GM12864 (cell line): ENCODE measurements around the gene ABCC10.
"Not testable (repeated sequence)": the region's sequence is repeated elsewhere in the genome, so short reads cannot be mapped to it uniquely, and the experiment has no call there.

Experiments
- DNase-seq: peaks from one replicate; pipeline ENCODE4 v3.0.0-alpha.2; 2011; ENCODE audit warnings: low read depth
- H3K4me3 ChIP-seq: 2 replicates; pipeline ENCODE4 v1.5.1; 2011; ENCODE audit warnings: mild to moderate bottlenecking, low read depth, low read length, control low read depth
- TF ChIP-seq, protein P1 (sequence below): IDR thresholded peaks from 2 replicates; pipeline ENCODE4 v1.5.1; 2011; ENCODE audit warnings: low read depth, mild to moderate bottlenecking, moderate library complexity, low read length, control low read depth, inconsistent platforms; ENCODE audit errors: missing control alignments

Gene ABCC10, protein sequence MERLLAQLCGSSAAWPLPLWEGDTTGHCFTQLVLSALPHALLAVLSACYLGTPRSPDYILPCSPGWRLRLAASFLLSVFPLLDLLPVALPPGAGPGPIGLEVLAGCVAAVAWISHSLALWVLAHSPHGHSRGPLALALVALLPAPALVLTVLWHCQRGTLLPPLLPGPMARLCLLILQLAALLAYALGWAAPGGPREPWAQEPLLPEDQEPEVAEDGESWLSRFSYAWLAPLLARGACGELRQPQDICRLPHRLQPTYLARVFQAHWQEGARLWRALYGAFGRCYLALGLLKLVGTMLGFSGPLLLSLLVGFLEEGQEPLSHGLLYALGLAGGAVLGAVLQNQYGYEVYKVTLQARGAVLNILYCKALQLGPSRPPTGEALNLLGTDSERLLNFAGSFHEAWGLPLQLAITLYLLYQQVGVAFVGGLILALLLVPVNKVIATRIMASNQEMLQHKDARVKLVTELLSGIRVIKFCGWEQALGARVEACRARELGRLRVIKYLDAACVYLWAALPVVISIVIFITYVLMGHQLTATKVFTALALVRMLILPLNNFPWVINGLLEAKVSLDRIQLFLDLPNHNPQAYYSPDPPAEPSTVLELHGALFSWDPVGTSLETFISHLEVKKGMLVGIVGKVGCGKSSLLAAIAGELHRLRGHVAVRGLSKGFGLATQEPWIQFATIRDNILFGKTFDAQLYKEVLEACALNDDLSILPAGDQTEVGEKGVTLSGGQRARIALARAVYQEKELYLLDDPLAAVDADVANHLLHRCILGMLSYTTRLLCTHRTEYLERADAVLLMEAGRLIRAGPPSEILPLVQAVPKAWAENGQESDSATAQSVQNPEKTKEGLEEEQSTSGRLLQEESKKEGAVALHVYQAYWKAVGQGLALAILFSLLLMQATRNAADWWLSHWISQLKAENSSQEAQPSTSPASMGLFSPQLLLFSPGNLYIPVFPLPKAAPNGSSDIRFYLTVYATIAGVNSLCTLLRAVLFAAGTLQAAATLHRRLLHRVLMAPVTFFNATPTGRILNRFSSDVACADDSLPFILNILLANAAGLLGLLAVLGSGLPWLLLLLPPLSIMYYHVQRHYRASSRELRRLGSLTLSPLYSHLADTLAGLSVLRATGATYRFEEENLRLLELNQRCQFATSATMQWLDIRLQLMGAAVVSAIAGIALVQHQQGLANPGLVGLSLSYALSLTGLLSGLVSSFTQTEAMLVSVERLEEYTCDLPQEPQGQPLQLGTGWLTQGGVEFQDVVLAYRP (N-terminal part only)

DNA sequence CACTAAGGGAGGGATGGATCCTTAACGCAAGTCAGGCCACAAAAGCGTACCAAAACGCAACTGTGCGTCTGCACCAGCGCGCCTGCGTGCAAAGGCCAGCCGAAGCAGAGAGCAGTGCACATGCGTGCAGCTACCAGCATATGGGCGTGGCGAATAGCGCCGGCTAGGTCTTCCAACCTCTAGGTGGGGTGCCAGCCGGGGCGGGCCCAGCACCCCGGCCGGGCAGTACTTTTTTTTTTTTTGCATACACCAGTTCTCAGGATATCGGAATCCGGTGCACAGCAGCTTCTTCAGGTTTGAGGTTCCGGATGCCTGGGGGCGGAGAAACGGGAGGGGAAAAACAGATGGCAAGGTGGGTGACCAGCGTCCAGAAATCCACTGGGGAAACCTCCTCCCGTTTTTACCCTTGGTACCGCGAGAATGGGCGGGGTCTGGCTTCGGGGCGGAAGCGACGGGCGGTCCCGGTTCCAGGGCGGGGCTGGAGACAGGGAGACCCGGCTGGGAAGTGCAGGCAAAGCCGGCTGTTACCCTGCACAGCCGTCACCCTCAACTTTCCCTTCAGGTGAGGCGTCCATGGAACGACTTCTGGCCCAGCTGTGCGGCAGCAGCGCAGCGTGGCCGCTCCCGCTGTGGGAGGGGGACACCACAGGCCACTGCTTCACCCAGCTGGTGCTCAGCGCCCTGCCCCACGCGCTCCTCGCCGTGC is at the start of gene ABCC10:
Gene ABCC10 (plus strand): TSS at position 136 of the 706 bp plus-strand sequence. CDS start 438 bp downstream, at position 574.
- peak within 1 kb of the TSS; percentile 76 for H3K4me3 ChIP-seq
- peak; percentile 92 for DNase-seq
- TF ChIP-seq, protein P1, sequence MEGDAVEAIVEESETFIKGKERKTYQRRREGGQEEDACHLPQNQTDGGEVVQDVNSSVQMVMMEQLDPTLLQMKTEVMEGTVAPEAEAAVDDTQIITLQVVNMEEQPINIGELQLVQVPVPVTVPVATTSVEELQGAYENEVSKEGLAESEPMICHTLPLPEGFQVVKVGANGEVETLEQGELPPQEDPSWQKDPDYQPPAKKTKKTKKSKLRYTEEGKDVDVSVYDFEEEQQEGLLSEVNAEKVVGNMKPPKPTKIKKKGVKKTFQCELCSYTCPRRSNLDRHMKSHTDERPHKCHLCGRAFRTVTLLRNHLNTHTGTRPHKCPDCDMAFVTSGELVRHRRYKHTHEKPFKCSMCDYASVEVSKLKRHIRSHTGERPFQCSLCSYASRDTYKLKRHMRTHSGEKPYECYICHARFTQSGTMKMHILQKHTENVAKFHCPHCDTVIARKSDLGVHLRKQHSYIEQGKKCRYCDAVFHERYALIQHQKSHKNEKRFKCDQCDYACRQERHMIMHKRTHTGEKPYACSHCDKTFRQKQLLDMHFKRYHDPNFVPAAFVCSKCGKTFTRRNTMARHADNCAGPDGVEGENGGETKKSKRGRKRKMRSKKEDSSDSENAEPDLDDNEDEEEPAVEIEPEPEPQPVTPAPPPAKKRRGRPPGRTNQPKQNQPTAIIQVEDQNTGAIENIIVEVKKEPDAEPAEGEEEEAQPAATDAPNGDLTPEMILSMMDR: peak; percentile 19

DNA sequence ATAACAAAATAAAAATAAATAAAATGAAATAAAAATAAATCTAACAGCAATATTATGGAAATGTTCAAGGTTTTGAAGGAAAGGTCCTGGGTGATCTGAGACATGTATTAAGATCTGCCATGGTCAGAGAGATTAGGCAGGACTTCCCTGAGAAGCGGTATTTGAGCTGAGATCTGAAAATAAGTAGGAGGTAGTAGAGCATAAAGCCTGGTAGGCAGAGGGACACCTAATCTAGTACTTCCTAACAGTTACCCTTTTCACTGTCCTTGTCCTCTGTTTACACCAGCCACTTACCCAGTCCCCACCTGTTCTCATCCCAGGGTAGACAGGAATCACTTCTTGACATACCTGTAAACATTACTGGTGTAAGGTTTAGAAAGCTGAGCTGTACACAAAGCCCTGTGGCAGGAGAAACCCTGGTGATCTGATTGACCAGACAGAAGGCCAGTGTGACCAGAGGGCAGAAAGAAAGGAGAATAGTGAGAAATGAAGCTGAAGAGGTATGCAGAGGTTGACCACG is 49.6 kb upstream of the ABCC10 start:
- TF ChIP-seq, protein P1: no peak
- no peak for DNase-seq
- H3K4me3 ChIP-seq: no peak overlapping the region

DNA sequence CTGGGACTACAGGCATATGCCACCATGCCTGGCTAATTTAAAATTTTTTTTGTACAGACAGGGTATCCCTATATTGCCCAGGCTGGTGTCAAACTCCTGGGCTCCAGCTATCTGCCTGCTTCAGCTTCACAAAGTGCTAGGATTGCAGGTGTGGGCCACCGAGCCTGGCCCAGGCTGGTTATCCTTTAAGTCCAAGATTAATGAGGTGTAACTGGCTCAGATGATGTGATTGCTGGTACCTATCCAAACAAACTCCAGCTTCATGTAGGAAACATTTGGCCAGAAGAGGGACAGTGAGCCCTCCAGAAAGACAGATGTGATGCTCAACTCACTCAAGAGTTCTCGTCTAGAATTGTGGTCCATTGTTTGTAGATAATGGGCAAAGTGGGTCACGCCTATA is 48.7 kb upstream of the ABCC10 start:
- TF ChIP-seq, protein P1: no peak
- no peak for DNase-seq

DNA sequence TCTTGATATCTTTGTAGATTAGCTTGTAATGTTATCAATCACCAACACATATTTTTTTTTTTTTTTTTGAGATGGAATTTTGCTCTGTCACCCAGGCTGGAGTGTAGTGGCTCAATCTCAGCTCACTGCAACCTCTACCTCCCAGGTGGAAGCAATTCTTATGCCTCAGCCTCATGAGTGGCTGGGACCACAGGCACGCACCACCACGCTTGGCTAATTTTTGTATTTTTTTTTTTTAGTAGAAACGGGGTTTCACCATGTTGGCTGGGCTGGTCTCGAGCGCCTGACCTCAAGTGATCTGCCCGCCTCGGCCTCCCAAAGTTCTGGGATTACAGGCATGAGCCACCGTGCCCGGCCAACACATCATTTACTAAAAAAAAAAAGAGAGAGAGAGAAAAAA is 46.5 kb upstream of the ABCC10 start:
- H3K4me3 ChIP-seq, DNase-seq: not testable (repeated sequence)

More for the DNA sequence above, 48.7 kb upstream of the ABCC10 start:
- no peak overlapping the region for H3K4me3 ChIP-seq

DNA sequence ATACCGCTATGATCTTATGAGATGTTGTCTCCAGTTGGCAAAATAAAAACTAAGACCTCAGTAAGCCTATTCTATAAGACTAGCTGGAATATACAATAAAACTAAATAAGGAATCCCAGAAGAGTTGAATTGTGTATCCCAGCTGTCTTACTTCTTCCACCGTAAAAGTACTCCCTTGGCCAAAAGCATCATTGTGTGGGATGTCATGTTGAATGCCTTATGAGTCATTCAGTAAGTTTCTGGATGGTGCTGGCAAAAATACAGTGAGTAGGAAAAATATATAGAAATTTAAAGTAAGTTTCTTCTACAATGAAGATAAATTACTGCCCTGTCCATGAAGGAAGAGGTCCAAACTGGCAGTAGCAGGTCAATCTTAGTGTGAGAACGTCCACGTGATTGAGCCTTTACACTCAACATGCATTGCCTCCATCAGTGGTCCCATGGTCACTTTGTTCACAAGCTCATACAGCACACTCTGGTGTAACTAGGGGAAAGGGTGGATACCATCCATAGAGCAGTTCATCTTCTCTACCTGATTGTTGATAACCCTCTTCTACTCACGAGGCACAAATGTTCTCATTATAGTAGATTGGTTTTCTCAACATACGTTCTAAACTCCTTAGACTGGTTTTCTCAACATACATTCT is 44.2 kb upstream of the ABCC10 start:
- TF ChIP-seq, protein P1: no peak
- H3K4me3 ChIP-seq: no peak overlapping the region
- no peak for DNase-seq

DNA sequence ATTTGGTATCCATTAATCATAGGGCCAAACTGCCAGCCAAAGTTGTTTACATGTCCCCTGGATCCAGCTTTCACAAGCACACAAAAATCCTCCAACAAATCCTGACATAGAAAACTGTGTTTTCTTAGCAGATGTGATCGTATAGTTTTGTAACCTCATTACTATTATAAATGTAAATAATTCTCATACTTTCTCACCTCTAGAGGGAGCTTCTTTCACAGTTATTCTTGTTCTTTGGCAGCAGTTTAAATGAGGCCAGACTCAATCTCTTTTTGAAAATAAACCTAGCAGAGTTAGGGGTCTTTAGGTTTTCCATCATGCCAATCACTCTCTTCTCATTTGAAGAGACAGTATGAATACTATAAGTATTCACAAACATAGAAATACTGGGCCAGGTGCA is 40.8 kb upstream of the ABCC10 start:
- no peak for DNase-seq
- H3K4me3 ChIP-seq: no peak overlapping the region
- TF ChIP-seq, protein P1: no peak
